ENCODE data around the gene TERT.
"Not testable (repeated sequence)": the region's sequence is repeated elsewhere in the genome, so short reads cannot be mapped to it uniquely, and the experiment has no call there.

GRCh38 chr5:1339139-1339817 is 44.4 kb upstream of the TERT start:
- not testable (repeated sequence) for TF ChIP-seq CTCF (IDR thresholded peaks at IDR 0.05); EZH2 (IDR thresholded peaks at IDR 0.05; ENCODE audit: borderline replicate concordance, insufficient read depth, low read depth, low read length, poor library complexity, severe bottlenecking)
